Measurements from ENCODE around the gene TIMM50.

DNA sequence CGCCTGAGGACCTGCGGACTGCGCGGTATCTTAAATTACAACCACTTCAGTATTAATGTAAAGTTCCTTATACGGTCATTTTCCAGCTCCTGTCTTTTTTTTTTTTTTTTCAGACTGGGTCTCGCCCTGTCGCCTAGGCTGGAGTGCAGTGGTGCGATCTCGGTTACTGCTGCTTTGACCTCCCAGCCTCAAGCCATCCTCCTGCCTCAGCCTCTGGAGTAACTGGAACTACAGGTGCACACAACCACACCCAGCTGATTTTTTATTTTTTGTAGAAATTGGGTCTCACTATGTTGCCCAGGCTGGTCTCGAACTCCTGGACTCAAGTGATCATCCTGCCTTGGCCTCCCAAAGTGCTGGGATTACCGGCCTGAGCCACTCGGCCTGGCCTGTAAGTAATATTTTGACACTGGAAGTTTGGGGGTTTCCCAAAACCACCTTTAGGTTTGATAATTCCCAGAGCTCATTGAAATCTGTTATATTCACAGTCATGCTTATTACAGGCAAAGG, 52.4 kb downstream of the TIMM50 start:
- TF ChIP-seq, protein P1, sequence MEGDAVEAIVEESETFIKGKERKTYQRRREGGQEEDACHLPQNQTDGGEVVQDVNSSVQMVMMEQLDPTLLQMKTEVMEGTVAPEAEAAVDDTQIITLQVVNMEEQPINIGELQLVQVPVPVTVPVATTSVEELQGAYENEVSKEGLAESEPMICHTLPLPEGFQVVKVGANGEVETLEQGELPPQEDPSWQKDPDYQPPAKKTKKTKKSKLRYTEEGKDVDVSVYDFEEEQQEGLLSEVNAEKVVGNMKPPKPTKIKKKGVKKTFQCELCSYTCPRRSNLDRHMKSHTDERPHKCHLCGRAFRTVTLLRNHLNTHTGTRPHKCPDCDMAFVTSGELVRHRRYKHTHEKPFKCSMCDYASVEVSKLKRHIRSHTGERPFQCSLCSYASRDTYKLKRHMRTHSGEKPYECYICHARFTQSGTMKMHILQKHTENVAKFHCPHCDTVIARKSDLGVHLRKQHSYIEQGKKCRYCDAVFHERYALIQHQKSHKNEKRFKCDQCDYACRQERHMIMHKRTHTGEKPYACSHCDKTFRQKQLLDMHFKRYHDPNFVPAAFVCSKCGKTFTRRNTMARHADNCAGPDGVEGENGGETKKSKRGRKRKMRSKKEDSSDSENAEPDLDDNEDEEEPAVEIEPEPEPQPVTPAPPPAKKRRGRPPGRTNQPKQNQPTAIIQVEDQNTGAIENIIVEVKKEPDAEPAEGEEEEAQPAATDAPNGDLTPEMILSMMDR (IDR thresholded peaks at IDR 0.05), result no peak
- no peak for TF ChIP-seq EZH2 (IDR thresholded peaks at IDR 0.05)

All from neural progenitor cell (in vitro differentiated cells).